GM12878 (cell line): ENCODE results near the gene SPCS3. TPM values are rescaled to one million over a fixed set of nuclear protein-coding genes. Genes with fewer than 3 reads are reported as not detected.

ENCODE experiments used
- CREM ChIP-seq: IDR thresholded peaks from 2 replicates; pipeline ENCODE4 v1.6.1; 2014; ENCODE audit warnings: antibody characterized with exemption, low read depth
- HDAC6 ChIP-seq: fragments of 200-600 bp; sonication (generic); IDR thresholded peaks from one replicate; pipeline ENCODE4 v1.8.0; 2017; ENCODE audit warnings: antibody characterized with exemption; ENCODE audit not compliant: unreplicated experiment
- MAX ChIP-seq: IDR thresholded peaks from 2 replicates; pipeline ENCODE4 v1.6.1; 2012; ENCODE audit warnings: low read depth, low read length, improper control_type of control experiment
- MEF2A ChIP-seq: IDR thresholded peaks from 2 replicates; pipeline ENCODE4 v1.6.1; 2011; ENCODE audit warnings: low read depth, mild to moderate bottlenecking, low read length, moderate library complexity; ENCODE audit not compliant: insufficient read depth
- MXI1 ChIP-seq: fragments of 150-350 bp; IDR thresholded peaks from 2 replicates; pipeline ENCODE4 v1.6.1; 2011; ENCODE audit warnings: low read depth, mild to moderate bottlenecking, inconsistent platforms, low read length, improper control_type of control experiment
- MYB ChIP-seq: fragments of 150-350 bp; IDR thresholded peaks from 2 replicates; pipeline ENCODE4 v1.6.1; 2014; ENCODE audit warnings: mild to moderate bottlenecking, low read depth, low read length, borderline replicate concordance
- NR2C1 ChIP-seq: fragments of 450-650 bp; IDR thresholded peaks from 2 replicates; pipeline ENCODE4 v1.6.1; 2017; ENCODE audit warnings: antibody characterized with exemption, mild to moderate bottlenecking, moderate library complexity
- NR2C2 ChIP-seq: IDR thresholded peaks from 2 replicates; pipeline ENCODE4 v1.6.1; 2011; ENCODE audit warnings: borderline replicate concordance, low read depth; ENCODE audit not compliant: control insufficient read depth, insufficient read length
- NRF1 ChIP-seq: conservative IDR thresholded peaks from 2 replicates; pipeline ENCODE4 v1.6.1; 2011; ENCODE audit warnings: mild to moderate bottlenecking, low read depth, low read length, improper control_type of control experiment
- PBX3 ChIP-seq: IDR thresholded peaks from 2 replicates; pipeline ENCODE4 v1.6.1; 2011; ENCODE audit warnings: mild to moderate bottlenecking, low read depth, low read length, moderate library complexity; ENCODE audit not compliant: insufficient replicate concordance
- RCOR1 ChIP-seq: conservative IDR thresholded peaks from 2 replicates; pipeline ENCODE4 v1.6.1; 2012; ENCODE audit warnings: low read depth, low read length, improper control_type of control experiment
- TCF3 ChIP-seq: IDR thresholded peaks from 2 replicates; pipeline ENCODE4 v1.6.1; 2012; ENCODE audit warnings: low read depth, mild to moderate bottlenecking, low read length, borderline replicate concordance; ENCODE audit not compliant: insufficient read depth
- TCF7 ChIP-seq: IDR thresholded peaks from 2 replicates; pipeline ENCODE4 v1.6.1; 2014; ENCODE audit warnings: antibody characterized with exemption, borderline replicate concordance
- YY1 ChIP-seq: IDR thresholded peaks from 2 replicates; pipeline ENCODE4 v1.6.1; 2011; ENCODE audit warnings: low read depth, mild to moderate bottlenecking, low read length
- ZNF687 ChIP-seq: fragments of 450-650 bp; IDR thresholded peaks from 2 replicates; pipeline ENCODE4 v1.6.1; 2017; ENCODE audit warnings: mild to moderate bottlenecking, moderate library complexity
- polyA plus RNA-seq, 11 experiments: library from polyadenylated mRNA; depleted of rRNA in 4 of 11; unstranded in 6 of 11; stranded (reverse) in 5 of 11; fragments of >200 nt; fragmentation: Nextera tagmentation in 4 of 11; fragmentation: Illumina TruSeq in 1 of 11; extraction: Ambion mirVana in 4 of 11; extraction: Trizol in 1 of 11; gene quantifications; 1 replicate in 1 of 11; 2 replicates in 10 of 11; pipeline versions ENCODE4 v1.2.1 to v1.2.3, GENCODE V29; 2011 to 2016; ENCODE audit warnings: inconsistent platforms in 2 of 11, missing spikeins in 2 of 11, low read depth in 1 of 11
- total RNA-seq, 4 experiments: library from RNA; depleted of rRNA in 3 of 4; stranded (reverse); fragments of >200 nt in 3 of 4; fragmentation: Illumina TruSeq in 1 of 4; extraction: Trizol in 1 of 4; gene quantifications; 2 replicates each; pipeline versions ENCODE4 v1.2.1 to v1.2.3, GENCODE V29; 2013 to 2021
- TF ChIP-seq, protein P1 (sequence below): fragments of 450-650 bp; formaldehyde crosslinking; IDR thresholded peaks from 2 replicates; pipeline ENCODE4 v1.4.0; 2022; ENCODE audit warnings: mild to moderate bottlenecking, moderate library complexity
- TF ChIP-seq, protein P2 (sequence below): fragments of 450-650 bp; IDR thresholded peaks from 2 replicates; pipeline ENCODE4 v1.6.1; 2017; ENCODE audit warnings: mild to moderate bottlenecking, low read depth, inconsistent platforms; ENCODE audit not compliant: poor library complexity, severe bottlenecking

Gene SPCS3
- total and polyA plus RNA-seq, 10 of the 15 experiments (the other 5 are each of a cell fraction or from before 2014, with no cell fraction given) = 50.0 to 151 (median 76.4) TPM

DNA sequence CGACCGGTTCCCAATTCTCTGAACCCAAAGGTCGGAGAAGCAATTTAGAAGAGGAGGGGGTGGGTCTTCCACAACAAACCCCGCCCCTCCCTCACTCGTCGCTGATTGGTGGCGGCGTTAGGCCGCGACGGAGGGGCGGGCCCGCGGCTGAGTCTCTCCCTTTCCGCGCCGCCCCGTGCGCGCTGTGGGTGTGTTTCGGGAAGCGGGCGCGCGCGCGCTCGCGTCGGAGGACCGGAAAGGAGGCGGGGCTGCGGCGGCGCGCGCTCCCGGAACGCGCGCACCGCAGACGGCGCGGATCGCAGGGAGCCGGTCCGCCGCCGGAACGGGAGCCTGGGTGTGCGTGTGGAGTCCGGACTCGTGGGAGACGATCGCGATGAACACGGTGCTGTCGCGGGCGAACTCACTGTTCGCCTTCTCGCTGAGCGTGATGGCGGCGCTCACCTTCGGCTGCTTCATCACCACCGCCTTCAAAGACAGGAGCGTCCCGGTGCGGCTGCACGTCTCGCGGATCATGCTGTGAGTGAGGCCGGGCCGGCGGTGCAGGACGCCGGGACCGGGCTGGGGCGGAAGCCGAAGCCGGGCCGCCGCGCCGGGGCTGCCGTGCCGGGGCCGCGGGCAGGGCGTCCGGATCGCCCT, at the start of gene SPCS3 (continued):
- TF ChIP-seq MXI1 (0 out of 2 replicates have a peak, but pooled peaks have one; percentile 44), HDAC6 (no peak), NRF1 (peak; percentile 34; the same call in 1 of the 2 replicates), MAX (no peak), NR2C2 (no peak), YY1 (peak; percentile 80; the same call in 1 of the 2 replicates), TCF3 (0 out of 2 replicates have a peak, but pooled peaks have one; percentile 44), ZNF687 (no peak), NR2C1 (no peak), MYB (no peak), PBX3 (no peak), CREM (0 out of 2 replicates have a peak, but pooled peaks have one; percentile 41), RCOR1 (no peak), MEF2A (no peak), TCF7 (no peak)
- TF ChIP-seq, protein P1, sequence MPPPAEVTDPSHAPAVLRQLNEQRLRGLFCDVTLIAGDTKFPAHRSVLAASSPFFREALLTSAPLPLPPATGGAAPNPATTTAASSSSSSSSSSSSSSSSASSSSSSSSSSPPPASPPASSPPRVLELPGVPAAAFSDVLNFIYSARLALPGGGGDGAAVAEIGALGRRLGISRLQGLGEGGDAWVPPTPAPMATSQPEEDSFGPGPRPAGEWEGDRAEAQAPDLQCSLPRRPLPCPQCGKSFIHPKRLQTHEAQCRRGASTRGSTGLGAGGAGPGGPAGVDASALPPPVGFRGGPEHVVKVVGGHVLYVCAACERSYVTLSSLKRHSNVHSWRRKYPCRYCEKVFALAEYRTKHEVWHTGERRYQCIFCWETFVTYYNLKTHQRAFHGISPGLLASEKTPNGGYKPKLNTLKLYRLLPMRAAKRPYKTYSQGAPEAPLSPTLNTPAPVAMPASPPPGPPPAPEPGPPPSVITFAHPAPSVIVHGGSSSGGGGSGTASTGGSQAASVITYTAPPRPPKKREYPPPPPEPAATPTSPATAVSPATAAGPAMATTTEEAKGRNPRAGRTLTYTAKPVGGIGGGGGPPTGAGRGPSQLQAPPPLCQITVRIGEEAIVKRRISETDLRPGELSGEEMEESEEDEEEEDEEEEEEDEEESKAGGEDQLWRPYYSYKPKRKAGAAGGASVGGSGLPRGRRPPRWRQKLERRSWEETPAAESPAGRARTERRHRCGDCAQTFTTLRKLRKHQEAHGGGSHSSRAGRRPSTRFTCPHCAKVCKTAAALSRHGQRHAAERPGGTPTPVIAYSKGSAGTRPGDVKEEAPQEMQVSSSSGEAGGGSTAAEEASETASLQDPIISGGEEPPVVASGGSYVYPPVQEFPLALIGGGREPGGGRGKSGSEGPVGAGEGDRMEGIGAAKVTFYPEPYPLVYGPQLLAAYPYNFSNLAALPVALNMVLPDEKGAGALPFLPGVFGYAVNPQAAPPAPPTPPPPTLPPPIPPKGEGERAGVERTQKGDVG (CRISPR knock-in tag) = no peak
- TF ChIP-seq, protein P2, sequence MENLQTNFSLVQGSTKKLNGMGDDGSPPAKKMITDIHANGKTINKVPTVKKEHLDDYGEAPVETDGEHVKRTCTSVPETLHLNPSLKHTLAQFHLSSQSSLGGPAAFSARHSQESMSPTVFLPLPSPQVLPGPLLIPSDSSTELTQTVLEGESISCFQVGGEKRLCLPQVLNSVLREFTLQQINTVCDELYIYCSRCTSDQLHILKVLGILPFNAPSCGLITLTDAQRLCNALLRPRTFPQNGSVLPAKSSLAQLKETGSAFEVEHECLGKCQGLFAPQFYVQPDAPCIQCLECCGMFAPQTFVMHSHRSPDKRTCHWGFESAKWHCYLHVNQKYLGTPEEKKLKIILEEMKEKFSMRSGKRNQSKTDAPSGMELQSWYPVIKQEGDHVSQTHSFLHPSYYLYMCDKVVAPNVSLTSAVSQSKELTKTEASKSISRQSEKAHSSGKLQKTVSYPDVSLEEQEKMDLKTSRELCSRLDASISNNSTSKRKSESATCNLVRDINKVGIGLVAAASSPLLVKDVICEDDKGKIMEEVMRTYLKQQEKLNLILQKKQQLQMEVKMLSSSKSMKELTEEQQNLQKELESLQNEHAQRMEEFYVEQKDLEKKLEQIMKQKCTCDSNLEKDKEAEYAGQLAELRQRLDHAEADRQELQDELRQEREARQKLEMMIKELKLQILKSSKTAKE = no peak
